K562 (cell line): ENCODE data around the gene ATG13. TPM values are rescaled to one million over a fixed set of nuclear protein-coding genes. Genes with fewer than 3 reads are reported as not detected.
A peak's percentile ranks its signal among the peaks of the same experiment; 100 is the strongest.

Experiments used
- COPS2 ChIP-seq: fragments of 450-650 bp; conservative IDR thresholded peaks from 2 replicates; pipeline ENCODE4 v1.6.1; 2016; ENCODE audit warnings: mild to moderate bottlenecking, moderate library complexity
- CREB1 ChIP-seq, 2 experiments: sonication (generic) in 1 of 2; formaldehyde crosslinking in 1 of 2; IDR thresholded peaks; 2 replicates each; pipeline versions ENCODE4 v1.6.1 to v1.8.0; 2012 to 2022; ENCODE audit warnings: inconsistent platforms in 1 of 2, mild to moderate bottlenecking in 1 of 2, missing genetic modification reagents in 1 of 2, moderate library complexity in 1 of 2
- CTBP1 ChIP-seq: fragments of 450-650 bp; IDR thresholded peaks from 2 replicates; pipeline ENCODE4 v1.6.1; 2016; ENCODE audit warnings: borderline replicate concordance
- CUX1 ChIP-seq: fragments of 200-800 bp; sonication (Bioruptor generic); IDR thresholded peaks from 2 replicates; pipeline ENCODE4 v1.6.1; 2016; ENCODE audit warnings: missing genetic modification characterization, missing compliant biosample characterization
- ETS2 ChIP-seq: IDR thresholded peaks from 2 replicates; pipeline ENCODE4 v1.6.1; 2016; ENCODE audit warnings: borderline replicate concordance, missing genetic modification characterization, mild to moderate bottlenecking, moderate library complexity, missing compliant biosample characterization; ENCODE audit not compliant: poor library complexity, severe bottlenecking
- NCOA2 ChIP-seq, 2 experiments: fragments of 450-650 bp; IDR thresholded peaks; 2 replicates each; pipeline ENCODE4 v1.6.1; 2018; ENCODE audit warnings: mild to moderate bottlenecking in 2 of 2, moderate library complexity in 1 of 2; ENCODE audit not compliant: partially characterized antibody in 2 of 2
- RERE ChIP-seq: sonication (generic); formaldehyde crosslinking; IDR thresholded peaks from 2 replicates; pipeline ENCODE4 v1.8.0; 2023; ENCODE audit warnings: missing genetic modification reagents, mild to moderate bottlenecking, borderline replicate concordance
- ZNF589 ChIP-seq: fragments of 200-800 bp; sonication (Bioruptor generic); IDR thresholded peaks from 2 replicates; pipeline ENCODE4 v1.6.1; 2016; ENCODE audit warnings: low read depth, missing genetic modification characterization, missing compliant biosample characterization
- polyA plus RNA-seq, 8 experiments: library from polyadenylated mRNA; depleted of rRNA in 4 of 8; stranded (reverse) in 5 of 8; unstranded in 3 of 8; fragments of >200 nt; fragmentation: Nextera tagmentation in 2 of 8; fragmentation: Illumina TruSeq in 1 of 8; extraction: Ambion mirVana in 2 of 8; extraction: Trizol in 1 of 8; gene quantifications; 2 replicates each; pipeline versions ENCODE4 v1.2.1 to v1.2.3, GENCODE V29; 2011 to 2014; ENCODE audit warnings: inconsistent platforms in 1 of 8, missing spikeins in 1 of 8
- total RNA-seq, 7 experiments: library from RNA; depleted of rRNA in 6 of 7; stranded (reverse); fragments of >200 nt in 6 of 7; fragmentation: Illumina TruSeq in 2 of 7; extraction: Trizol in 2 of 7; gene quantifications; 2 replicates each; pipeline versions ENCODE4 v1.2.1 to v1.2.3, GENCODE V29; 2011 to 2021; ENCODE audit warnings: low replicate concordance in 1 of 7
- TF ChIP-seq, protein P1 (sequence below): fragments of 450-650 bp; formaldehyde crosslinking; IDR thresholded peaks from 2 replicates; pipeline ENCODE4 v1.4.0; 2020; ENCODE audit warnings: mild to moderate bottlenecking, moderate library complexity
- TF ChIP-seq, protein P2 (sequence below): fragments of 250-450 bp; sonication (Bioruptor Pico); IDR thresholded peaks from 2 replicates; pipeline ENCODE4 v1.4.0; 2020; ENCODE audit warnings: mild to moderate bottlenecking, moderate library complexity, borderline replicate concordance

The ATG13 gene
- total and polyA plus RNA-seq, 9 of the 15 experiments (the other 6 are each of a cell fraction or from before 2014, with no cell fraction given), result 13.1 to 61.5 (median 36.5) TPM

GRCh38 chr11:46616551-46617133 is 711 bp upstream of the ATG13 start (continued):
- no peak for TF ChIP-seq CREB1 (IDR thresholded peaks at IDR 0.05)
- TF ChIP-seq CREB1 (CRISPR knock-in tag; IDR thresholded peaks at IDR 0.05), result no peak
- no peak for TF ChIP-seq COPS2
- TF ChIP-seq NCOA2 (IDR thresholded peaks at IDR 0.05; ENCODE audit: partially characterized antibody in 2 of 2), result no peak
- TF ChIP-seq CUX1, result no peak
- 0 out of 2 replicates have a peak, but pooled peaks have one; percentile 40 for TF ChIP-seq RERE (CRISPR knock-in tag)
- no peak for TF ChIP-seq ZNF589
- TF ChIP-seq CTBP1, result no peak; the same call in 1 of the 2 replicates
- TF ChIP-seq, protein P1, sequence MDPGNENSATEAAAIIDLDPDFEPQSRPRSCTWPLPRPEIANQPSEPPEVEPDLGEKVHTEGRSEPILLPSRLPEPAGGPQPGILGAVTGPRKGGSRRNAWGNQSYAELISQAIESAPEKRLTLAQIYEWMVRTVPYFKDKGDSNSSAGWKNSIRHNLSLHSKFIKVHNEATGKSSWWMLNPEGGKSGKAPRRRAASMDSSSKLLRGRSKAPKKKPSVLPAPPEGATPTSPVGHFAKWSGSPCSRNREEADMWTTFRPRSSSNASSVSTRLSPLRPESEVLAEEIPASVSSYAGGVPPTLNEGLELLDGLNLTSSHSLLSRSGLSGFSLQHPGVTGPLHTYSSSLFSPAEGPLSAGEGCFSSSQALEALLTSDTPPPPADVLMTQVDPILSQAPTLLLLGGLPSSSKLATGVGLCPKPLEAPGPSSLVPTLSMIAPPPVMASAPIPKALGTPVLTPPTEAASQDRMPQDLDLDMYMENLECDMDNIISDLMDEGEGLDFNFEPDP, result no peak
- no peak for TF ChIP-seq ETS2
- TF ChIP-seq, protein P2, sequence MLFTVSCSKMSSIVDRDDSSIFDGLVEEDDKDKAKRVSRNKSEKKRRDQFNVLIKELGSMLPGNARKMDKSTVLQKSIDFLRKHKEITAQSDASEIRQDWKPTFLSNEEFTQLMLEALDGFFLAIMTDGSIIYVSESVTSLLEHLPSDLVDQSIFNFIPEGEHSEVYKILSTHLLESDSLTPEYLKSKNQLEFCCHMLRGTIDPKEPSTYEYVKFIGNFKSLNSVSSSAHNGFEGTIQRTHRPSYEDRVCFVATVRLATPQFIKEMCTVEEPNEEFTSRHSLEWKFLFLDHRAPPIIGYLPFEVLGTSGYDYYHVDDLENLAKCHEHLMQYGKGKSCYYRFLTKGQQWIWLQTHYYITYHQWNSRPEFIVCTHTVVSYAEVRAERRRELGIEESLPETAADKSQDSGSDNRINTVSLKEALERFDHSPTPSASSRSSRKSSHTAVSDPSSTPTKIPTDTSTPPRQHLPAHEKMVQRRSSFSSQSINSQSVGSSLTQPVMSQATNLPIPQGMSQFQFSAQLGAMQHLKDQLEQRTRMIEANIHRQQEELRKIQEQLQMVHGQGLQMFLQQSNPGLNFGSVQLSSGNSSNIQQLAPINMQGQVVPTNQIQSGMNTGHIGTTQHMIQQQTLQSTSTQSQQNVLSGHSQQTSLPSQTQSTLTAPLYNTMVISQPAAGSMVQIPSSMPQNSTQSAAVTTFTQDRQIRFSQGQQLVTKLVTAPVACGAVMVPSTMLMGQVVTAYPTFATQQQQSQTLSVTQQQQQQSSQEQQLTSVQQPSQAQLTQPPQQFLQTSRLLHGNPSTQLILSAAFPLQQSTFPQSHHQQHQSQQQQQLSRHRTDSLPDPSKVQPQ (CRISPR knock-in tag), result no peak
